Measurements from ENCODE around the gene INPP5A.
"Not testable (repeated sequence)": the region's sequence is repeated elsewhere in the genome, so short reads cannot be mapped to it uniquely, and the experiment has no call there.

Gene INPP5A

DNA sequence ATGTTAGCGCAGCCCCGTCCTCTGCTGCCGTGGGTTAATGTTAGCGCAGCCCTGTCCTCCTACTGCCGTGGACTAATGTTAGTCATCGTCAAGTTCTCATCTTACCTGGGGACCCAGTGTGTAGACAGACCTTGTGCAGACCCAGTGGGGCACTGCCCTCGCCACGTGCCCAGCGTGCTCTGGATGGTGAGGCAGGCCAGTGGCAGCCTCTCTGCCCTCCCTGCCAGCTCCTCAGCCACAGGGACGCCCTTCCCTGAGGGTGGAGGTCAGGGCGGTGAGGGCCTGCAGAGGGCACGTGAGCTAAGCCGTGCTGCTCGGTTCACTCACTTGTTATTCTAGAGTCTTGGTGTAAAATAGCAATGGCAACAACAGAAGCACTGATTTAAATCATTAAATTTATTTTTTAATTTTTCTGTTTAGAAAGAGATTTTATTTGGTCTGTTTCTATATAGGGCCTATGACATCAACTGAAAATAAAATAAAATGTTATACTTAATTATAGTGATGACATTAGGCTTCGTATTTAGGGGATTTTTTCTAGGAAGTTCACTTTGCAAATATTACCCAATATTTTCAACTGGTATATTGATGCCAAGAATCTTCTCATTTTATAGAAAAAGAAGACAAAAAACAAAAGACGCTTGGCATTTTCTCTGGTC, 199.9 kb downstream of the INPP5A start:
- peaks cover 4 to 27% of the 10 kb centered on the region in 2 donors for H3K36me3 ChIP-seq (ENCODE audit: control insufficient read depth in 1 of 2, insufficient read depth in 2 of 2, low read length in 2 of 2)
- no peaks in the 10 kb centered on the region for H3K9me3 ChIP-seq (ENCODE audit: control insufficient read depth in 1 of 2, low read length in 2 of 2)
- H3K4me1 ChIP-seq (ENCODE audit: control insufficient read depth in 1 of 2, insufficient read depth in 2 of 2, low read length in 2 of 2), result peaks cover 0 to 3% of the 10 kb centered on the region in 2 donors
- H3K27me3 ChIP-seq (ENCODE audit: control insufficient read depth in 1 of 2, insufficient read depth in 2 of 2, low read length in 2 of 2), result no peaks in the 10 kb centered on the region
- H3K9ac ChIP-seq (ENCODE audit: low read depth in 1 of 2, low read length in 2 of 2), result no peak overlapping the region
- no peak overlapping the region for H3K4me3 ChIP-seq (ENCODE audit: low read depth in 1 of 2, low read length in 2 of 2)
- no peak overlapping the region for H3K27ac ChIP-seq (ENCODE audit: low read depth, low read length)

GRCh38 chr10:132738454-132739224, 201.1 kb downstream of the INPP5A start:
- no peaks in the 10 kb centered on the region for H3K27me3 ChIP-seq (ENCODE audit: control insufficient read depth in 1 of 2, insufficient read depth in 2 of 2, low read length in 2 of 2)
- H3K27ac ChIP-seq (ENCODE audit: low read depth, low read length), result no peak overlapping the region
- peaks cover 0 to 3% of the 10 kb centered on the region in 2 donors for H3K4me1 ChIP-seq (ENCODE audit: control insufficient read depth in 1 of 2, insufficient read depth in 2 of 2, low read length in 2 of 2)
- no peak overlapping the region for H3K4me3 ChIP-seq (ENCODE audit: low read depth in 1 of 2, low read length in 2 of 2)
- H3K9me3 ChIP-seq (ENCODE audit: control insufficient read depth in 1 of 2, low read length in 2 of 2), result no peaks in the 10 kb centered on the region
- H3K9ac ChIP-seq (ENCODE audit: low read depth in 1 of 2, low read length in 2 of 2), result no peak overlapping the region
- H3K36me3 ChIP-seq (ENCODE audit: control insufficient read depth in 1 of 2, insufficient read depth in 2 of 2, low read length in 2 of 2), result peaks cover 4 to 26% of the 10 kb centered on the region in 2 donors

- H3K4me1 ChIP-seq (ENCODE audit: control insufficient read depth in 1 of 2, insufficient read depth in 2 of 2, low read length in 2 of 2), result peaks cover 0 to 3% of the 10 kb centered on the region in 2 donors
- peaks cover 4 to 20% of the 10 kb centered on the region in 2 donors for H3K36me3 ChIP-seq (ENCODE audit: control insufficient read depth in 1 of 2, insufficient read depth in 2 of 2, low read length in 2 of 2)
- no peaks in the 10 kb centered on the region for H3K27me3 ChIP-seq (ENCODE audit: control insufficient read depth in 1 of 2, insufficient read depth in 2 of 2, low read length in 2 of 2)
- H3K9me3 ChIP-seq (ENCODE audit: control insufficient read depth in 1 of 2, low read length in 2 of 2), result no peaks in the 10 kb centered on the region
- H3K27ac ChIP-seq (ENCODE audit: low read depth, low read length), result no peak overlapping the region
- no peak overlapping the region for H3K4me3 ChIP-seq (ENCODE audit: low read depth in 1 of 2, low read length in 2 of 2)
- no peak overlapping the region for H3K9ac ChIP-seq (ENCODE audit: low read depth in 1 of 2, low read length in 2 of 2)
Observed at GRCh38 chr10:132739225-132739613, 201.6 kb downstream of the INPP5A start.

DNA sequence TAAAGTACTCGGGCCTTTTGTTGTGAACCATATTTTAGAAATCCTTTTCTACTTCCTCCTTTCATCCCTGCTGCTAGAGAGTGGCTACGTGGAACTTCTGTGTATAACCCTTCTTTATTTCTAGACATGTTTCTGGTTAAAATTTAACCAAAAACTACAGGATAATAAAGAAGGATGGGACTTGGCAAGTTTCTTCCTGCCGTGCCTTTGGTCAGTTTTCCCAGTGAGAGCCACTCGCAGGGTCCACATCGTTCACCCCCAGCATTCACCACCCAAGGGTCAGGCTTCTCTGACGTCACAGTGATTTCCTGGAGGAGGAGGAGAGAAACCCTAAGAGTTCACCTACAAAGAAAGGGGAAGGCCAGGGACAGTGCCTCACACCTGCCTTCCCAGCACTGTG, 203.0 kb downstream of the INPP5A start:
- H3K27me3 ChIP-seq (ENCODE audit: control insufficient read depth in 1 of 2, insufficient read depth in 2 of 2, low read length in 2 of 2), result no peaks in the 10 kb centered on the region
- H3K4me1 ChIP-seq (ENCODE audit: control insufficient read depth in 1 of 2, insufficient read depth in 2 of 2, low read length in 2 of 2), result peaks cover 0 to 3% of the 10 kb centered on the region in 2 donors
- no peak overlapping the region for H3K4me3 ChIP-seq (ENCODE audit: low read depth in 1 of 2, low read length in 2 of 2)
- H3K9me3 ChIP-seq (ENCODE audit: control insufficient read depth in 1 of 2, low read length in 2 of 2), result no peaks in the 10 kb centered on the region
- no peak overlapping the region for H3K27ac ChIP-seq (ENCODE audit: low read depth, low read length)
- H3K9ac ChIP-seq (ENCODE audit: low read depth in 1 of 2, low read length in 2 of 2), result no peak overlapping the region
- H3K36me3 ChIP-seq (ENCODE audit: control insufficient read depth in 1 of 2, insufficient read depth in 2 of 2, low read length in 2 of 2), result peaks cover 4 to 19% of the 10 kb centered on the region in 2 donors

GRCh38 chr10:132742167-132742836, 204.7 kb downstream of the INPP5A start:
- peaks cover 0 to 11% of the 10 kb centered on the region in 2 donors for H3K36me3 ChIP-seq (ENCODE audit: control insufficient read depth in 1 of 2, insufficient read depth in 2 of 2, low read length in 2 of 2)
- peaks cover 0 to 3% of the 10 kb centered on the region in 2 donors for H3K4me1 ChIP-seq (ENCODE audit: control insufficient read depth in 1 of 2, insufficient read depth in 2 of 2, low read length in 2 of 2)
- no peak overlapping the region for H3K9ac ChIP-seq (ENCODE audit: low read depth in 1 of 2, low read length in 2 of 2)
- no peak overlapping the region for H3K27ac ChIP-seq (ENCODE audit: low read depth, low read length)
- no peaks in the 10 kb centered on the region for H3K9me3 ChIP-seq (ENCODE audit: control insufficient read depth in 1 of 2, low read length in 2 of 2)
- H3K4me3 ChIP-seq (ENCODE audit: low read depth in 1 of 2, low read length in 2 of 2), result no peak overlapping the region
- no peaks in the 10 kb centered on the region for H3K27me3 ChIP-seq (ENCODE audit: control insufficient read depth in 1 of 2, insufficient read depth in 2 of 2, low read length in 2 of 2)

DNA sequence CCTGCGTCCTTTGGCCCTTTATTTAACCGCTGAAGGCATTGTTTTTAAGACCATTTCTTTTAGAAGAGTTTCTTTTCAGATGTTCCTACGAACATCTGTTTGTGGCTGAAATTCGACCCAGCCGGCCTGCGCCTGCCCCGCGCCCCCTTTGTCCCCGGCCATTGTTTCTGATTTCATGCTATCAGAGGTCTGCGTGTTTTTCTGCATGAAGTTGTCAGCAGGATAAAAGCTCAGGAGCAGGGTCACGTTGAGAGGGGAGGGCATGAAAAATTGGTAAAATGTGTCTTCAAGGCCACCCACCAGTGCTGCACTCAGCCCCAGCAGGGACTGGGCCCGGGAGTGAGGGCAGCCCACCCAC, 205.2 kb downstream of the INPP5A start:
- H3K9me3 ChIP-seq (ENCODE audit: control insufficient read depth in 1 of 2, low read length in 2 of 2), result no peaks in the 10 kb centered on the region

DNA sequence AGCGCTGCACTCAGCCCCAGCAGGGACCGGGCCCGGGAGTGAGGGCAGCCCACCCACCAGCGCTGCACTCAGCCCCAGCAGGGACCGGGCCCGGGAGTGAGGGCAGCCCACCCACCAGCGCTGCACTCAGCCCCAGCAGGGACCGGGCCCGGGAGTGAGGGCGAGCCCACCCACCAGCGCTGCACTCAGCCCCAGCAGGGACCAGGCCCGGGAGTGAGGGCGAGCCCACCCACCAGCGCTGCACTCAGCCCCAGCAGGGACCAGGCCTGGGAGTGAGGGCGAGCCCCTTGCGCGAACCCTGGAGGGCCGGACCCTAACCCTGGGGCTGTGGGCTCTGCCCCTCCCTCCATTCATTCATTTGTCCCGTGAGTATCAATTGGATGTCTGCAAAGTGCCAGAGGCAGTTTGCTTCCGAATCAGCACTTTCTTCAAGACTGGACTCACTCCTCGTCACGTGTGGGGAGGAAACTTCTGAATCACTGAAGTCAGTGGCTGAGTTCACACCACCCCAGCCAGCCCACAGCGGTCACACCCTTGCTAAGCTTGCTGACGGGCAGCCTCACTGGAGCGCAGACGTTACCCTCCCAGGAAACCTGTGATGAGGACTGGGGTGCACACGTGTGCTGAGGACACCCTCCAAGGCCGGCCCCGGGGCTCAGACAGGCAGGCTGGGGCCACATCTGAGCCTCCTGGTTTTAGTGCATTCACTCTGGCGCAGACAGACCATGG, 205.8 kb downstream of the INPP5A start:
- H3K27ac ChIP-seq (ENCODE audit: low read depth, low read length); H3K4me1 ChIP-seq (ENCODE audit: control insufficient read depth in 1 of 2, insufficient read depth in 2 of 2, low read length in 2 of 2): not testable (repeated sequence)

More for the DNA sequence above, 205.2 kb downstream of the INPP5A start:
- H3K4me1 ChIP-seq (ENCODE audit: control insufficient read depth in 1 of 2, insufficient read depth in 2 of 2, low read length in 2 of 2), result peaks cover 0 to 3% of the 10 kb centered on the region in 2 donors
- H3K27ac ChIP-seq (ENCODE audit: low read depth, low read length), result no peak overlapping the region
- H3K36me3 ChIP-seq (ENCODE audit: control insufficient read depth in 1 of 2, insufficient read depth in 2 of 2, low read length in 2 of 2), result peaks cover 0 to 11% of the 10 kb centered on the region in 2 donors
- no peak overlapping the region for H3K9ac ChIP-seq (ENCODE audit: low read depth in 1 of 2, low read length in 2 of 2)
- H3K4me3 ChIP-seq (ENCODE audit: low read depth in 1 of 2, low read length in 2 of 2), result no peak overlapping the region
- no peaks in the 10 kb centered on the region for H3K27me3 ChIP-seq (ENCODE audit: control insufficient read depth in 1 of 2, insufficient read depth in 2 of 2, low read length in 2 of 2)

GRCh38 chr10:132743925-132744490, 206.4 kb downstream of the INPP5A start:
- Histone ChIP-seq H3K4me3 (ENCODE audit: low read depth in 1 of 2, low read length in 2 of 2) (no peak overlapping the region), H3K9ac (ENCODE audit: low read depth in 1 of 2, low read length in 2 of 2) (no peak overlapping the region), H3K27ac (ENCODE audit: low read depth, low read length) (no peak overlapping the region), H3K36me3 (ENCODE audit: control insufficient read depth in 1 of 2, insufficient read depth in 2 of 2, low read length in 2 of 2) (peaks cover 0 to 11% of the 10 kb centered on the region in 2 donors), H3K4me1 (ENCODE audit: control insufficient read depth in 1 of 2, insufficient read depth in 2 of 2, low read length in 2 of 2) (peaks cover 0 to 3% of the 10 kb centered on the region in 2 donors), H3K9me3 (ENCODE audit: control insufficient read depth in 1 of 2, low read length in 2 of 2) (no peaks in the 10 kb centered on the region), H3K27me3 (ENCODE audit: control insufficient read depth in 1 of 2, insufficient read depth in 2 of 2, low read length in 2 of 2) (no peaks in the 10 kb centered on the region)

More for the DNA sequence above, 205.8 kb downstream of the INPP5A start:
- not testable (repeated sequence) for H3K9ac ChIP-seq (ENCODE audit: low read depth in 1 of 2, low read length in 2 of 2); H3K27me3 ChIP-seq (ENCODE audit: control insufficient read depth in 1 of 2, insufficient read depth in 2 of 2, low read length in 2 of 2); H3K9me3 ChIP-seq (ENCODE audit: control insufficient read depth in 1 of 2, low read length in 2 of 2); H3K4me3 ChIP-seq (ENCODE audit: low read depth in 1 of 2, low read length in 2 of 2)
- peaks cover 0 to 11% of the 10 kb centered on the region in 2 donors for H3K36me3 ChIP-seq (ENCODE audit: control insufficient read depth in 1 of 2, insufficient read depth in 2 of 2, low read length in 2 of 2)

GRCh38 chr10:132744839-132745238, 207.3 kb downstream of the INPP5A start:
- H3K4me3 ChIP-seq (ENCODE audit: low read depth in 1 of 2, low read length in 2 of 2), result no peak overlapping the region
- H3K36me3 ChIP-seq (ENCODE audit: control insufficient read depth in 1 of 2, insufficient read depth in 2 of 2, low read length in 2 of 2), result peaks cover 0 to 15% of the 10 kb centered on the region in 2 donors
- no peaks in the 10 kb centered on the region for H3K27me3 ChIP-seq (ENCODE audit: control insufficient read depth in 1 of 2, insufficient read depth in 2 of 2, low read length in 2 of 2)
- H3K9me3 ChIP-seq (ENCODE audit: control insufficient read depth in 1 of 2, low read length in 2 of 2), result no peaks in the 10 kb centered on the region
- peaks cover 0 to 3% of the 10 kb centered on the region in 2 donors for H3K4me1 ChIP-seq (ENCODE audit: control insufficient read depth in 1 of 2, insufficient read depth in 2 of 2, low read length in 2 of 2)
- H3K9ac ChIP-seq (ENCODE audit: low read depth in 1 of 2, low read length in 2 of 2), result no peak overlapping the region
- H3K27ac ChIP-seq (ENCODE audit: low read depth, low read length), result no peak overlapping the region

All from duodenal mucosa (tissue), 2 donors.